IPS-NIHi7 (cell line): ENCODE results near the gene C2CD2.

Experiments
- DNase-seq: peaks from one replicate; pipeline ENCODE4 v3.0.0; 2012; ENCODE audit warnings: mixed read lengths; ENCODE audit errors: extremely low spot score

The C2CD2 gene

GRCh38 chr21:41933313-41934079 is 20.3 kb downstream of the C2CD2 start:
- no peak for DNase-seq

- no peak for DNase-seq
Observed at GRCh38 chr21:41932576-41933312, 21.1 kb downstream of the C2CD2 start.

DNA sequence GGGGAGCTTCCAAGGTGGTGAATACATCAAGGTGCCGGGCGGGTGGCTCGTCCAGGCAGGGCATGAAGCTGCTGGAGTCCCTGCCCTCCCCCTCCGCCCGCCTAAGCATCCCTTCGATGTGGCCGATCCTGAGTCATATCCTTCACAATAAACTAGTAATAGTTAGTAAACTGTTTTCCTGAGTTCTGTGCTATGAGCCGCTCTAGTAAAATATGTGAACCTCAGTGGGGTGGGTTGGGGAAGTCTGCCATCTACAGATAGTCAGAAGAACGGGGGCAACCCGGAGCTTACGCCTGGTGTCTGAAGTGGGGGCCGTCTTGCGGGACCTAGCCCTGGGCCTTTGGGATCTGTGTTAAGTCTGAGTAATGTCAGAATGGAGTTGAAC is 21.6 kb downstream of the C2CD2 start:
- no peak for DNase-seq

GRCh38 chr21:41931041-41931451 is 22.8 kb downstream of the C2CD2 start:
- no peak for DNase-seq

GRCh38 chr21:41929248-41929647 is 24.6 kb downstream of the C2CD2 start:
- no peak for DNase-seq

- no peak for DNase-seq
Observed at GRCh38 chr21:41928621-41929220, 25.1 kb downstream of the C2CD2 start.

- no peak for DNase-seq
Observed at GRCh38 chr21:41927727-41928409, 25.9 kb downstream of the C2CD2 start.

GRCh38 chr21:41926807-41927171 is 27.0 kb downstream of the C2CD2 start:
- no peak for DNase-seq

GRCh38 chr21:41926117-41926806 is 27.6 kb downstream of the C2CD2 start:
- peak; percentile 67 for DNase-seq

GRCh38 chr21:41925767-41926116 is 28.1 kb downstream of the C2CD2 start:
- no peak for DNase-seq

- no peak for DNase-seq
Observed at GRCh38 chr21:41924368-41924754, 29.5 kb downstream of the C2CD2 start.

DNA sequence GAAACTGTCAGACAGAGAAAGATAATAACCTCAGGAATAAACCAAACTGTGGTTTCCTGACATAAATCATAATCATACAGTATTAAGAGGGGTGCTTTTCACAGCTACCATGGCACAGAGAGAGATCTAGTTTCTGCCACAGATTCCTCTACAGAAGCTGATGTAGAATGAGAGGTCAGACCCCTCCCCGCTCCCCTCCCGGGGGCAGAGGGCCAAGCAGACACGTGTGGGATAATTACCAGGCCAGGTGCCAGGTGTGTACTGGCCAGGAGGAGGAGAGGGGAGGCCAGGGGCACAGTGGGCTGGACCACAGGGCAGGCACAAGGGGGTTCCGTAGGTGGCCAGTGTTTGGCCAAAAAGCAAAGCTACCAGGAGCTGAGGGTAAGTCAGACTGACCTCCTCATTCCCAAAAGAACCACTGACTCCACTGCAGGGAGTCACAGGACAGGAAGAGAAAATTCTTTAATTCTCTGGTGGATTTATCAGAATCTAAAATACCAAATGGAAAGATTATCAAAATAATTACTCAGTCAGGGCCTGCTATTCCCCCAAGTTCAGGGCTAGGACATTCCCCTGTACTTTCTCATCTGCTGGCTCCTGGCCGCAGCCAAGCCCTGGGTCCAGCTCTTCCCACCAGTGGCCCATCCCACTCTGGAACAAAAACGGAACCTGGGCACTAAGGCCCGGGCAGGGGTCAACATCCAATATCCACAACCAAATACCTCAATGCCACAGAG is 30.0 kb downstream of the C2CD2 start:
- DNase-seq = no peak

GRCh38 chr21:41923186-41923585 is 30.6 kb downstream of the C2CD2 start:
- no peak for DNase-seq

- DNase-seq = no peak
Observed at GRCh38 chr21:41921021-41921420, 32.8 kb downstream of the C2CD2 start.

GRCh38 chr21:41920476-41920875 is 33.3 kb downstream of the C2CD2 start:
- peak; percentile 8 for DNase-seq

- DNase-seq = no peak
Observed at GRCh38 chr21:41919666-41920398, 34.0 kb downstream of the C2CD2 start.

DNA sequence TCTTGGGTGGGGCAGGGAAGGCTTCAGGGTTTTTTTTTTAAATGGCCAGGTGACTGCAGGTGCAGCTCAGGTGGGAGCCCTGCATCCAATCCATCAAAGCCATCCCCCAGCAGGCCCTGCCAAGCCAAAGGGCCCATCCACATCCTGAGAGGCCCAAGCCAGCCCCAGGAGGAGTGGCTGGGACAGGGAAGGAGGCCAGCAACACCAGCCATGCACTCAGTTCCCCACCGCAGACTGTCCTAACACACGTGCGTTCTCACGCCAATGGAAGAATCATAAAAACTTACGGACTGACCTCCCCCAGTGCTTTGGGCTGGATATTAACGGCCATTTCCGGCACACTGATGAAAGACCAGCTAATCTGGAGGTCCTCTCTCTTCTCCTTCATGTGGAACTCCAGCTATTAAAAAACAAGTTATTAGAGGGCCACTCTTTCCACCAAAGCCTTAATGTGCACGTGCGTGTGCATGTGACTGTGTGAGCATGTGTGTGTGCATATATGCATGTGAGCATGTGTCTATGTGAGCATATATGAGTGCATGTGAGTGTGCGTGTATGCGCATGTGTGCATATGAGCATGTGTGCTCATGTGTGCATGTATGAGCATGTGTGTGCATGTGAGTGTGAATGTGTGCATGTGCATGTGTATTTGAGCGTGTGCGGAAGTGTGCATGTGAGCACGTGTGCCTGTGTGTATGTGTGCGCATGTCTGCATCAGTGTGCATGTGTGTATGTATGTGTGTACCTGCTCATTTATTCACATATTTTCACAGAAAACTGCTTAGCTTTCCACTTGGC is 35.1 kb downstream of the C2CD2 start:
- DNase-seq = no peak

DNA sequence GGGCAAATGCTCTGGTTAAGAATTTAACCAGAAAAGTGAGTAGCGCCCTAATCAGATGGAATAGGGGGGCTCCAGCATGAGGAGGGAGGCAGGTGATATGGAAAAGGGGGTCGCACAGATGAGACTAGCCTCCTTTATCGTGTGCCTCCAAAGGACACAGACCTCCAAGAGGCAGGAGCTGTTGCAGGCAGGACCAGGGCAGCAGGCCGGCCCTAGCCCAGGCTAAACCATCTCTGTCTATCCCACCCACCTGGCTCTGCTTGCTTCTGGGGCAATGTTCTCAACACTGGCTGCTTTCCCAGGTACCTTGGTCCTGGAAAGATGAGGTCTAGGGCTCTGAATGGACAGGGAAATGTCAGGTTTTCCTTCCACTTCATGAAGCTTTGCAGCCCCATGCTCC is 36.3 kb downstream of the C2CD2 start:
- DNase-seq = no peak

- DNase-seq = no peak
Observed at GRCh38 chr21:41916888-41917433, 36.9 kb downstream of the C2CD2 start.
